ENCODE data around the gene AMN1. TPM values are rescaled to one million over a fixed set of nuclear protein-coding genes. Genes with fewer than 3 reads are reported as not detected.

AMN1 gene
- polyA plus RNA-seq, 1 donor (not counting 4 experiments of a cell fraction or from before 2014, with no cell fraction given), result 11.3 TPM

DNA sequence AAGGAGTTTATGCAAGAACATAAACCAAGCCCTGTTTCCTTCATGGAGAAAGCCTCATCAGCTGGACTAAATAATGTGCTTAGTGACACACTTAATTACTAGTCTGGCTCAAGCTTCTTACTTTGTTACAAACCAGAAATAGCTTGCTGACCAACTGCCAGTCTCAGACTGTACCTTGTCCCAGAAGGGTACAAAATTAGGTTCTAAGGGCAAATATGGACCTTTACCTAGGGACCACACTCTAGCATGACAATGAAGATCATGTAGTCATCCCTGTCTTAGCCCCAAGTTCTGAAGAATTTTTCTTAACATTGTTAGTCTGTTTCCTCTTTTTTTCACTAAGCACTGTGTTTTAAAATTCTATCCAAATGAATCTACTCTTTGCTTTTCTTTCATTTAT lies 2.2 kb downstream of the AMN1 start:
- no peak overlapping the region for H3K4me2 ChIP-seq (ENCODE audit: control insufficient read depth, extremely low read depth, insufficient read depth, low read depth, low read length)
- dilution Hi-C loops (cut with MboI; ENCODE audit: extremely low pct_ligation_motif_present, low sequenced_read_pairs), result no loop called here
- H3K9me3 ChIP-seq (ENCODE audit: control insufficient read depth, low read depth, low read length), result peaks cover 5% of the 10 kb centered on the region
- TF ChIP-seq EZH2 (IDR thresholded peaks at IDR 0.05; ENCODE audit: low read length), result no peak
- TF ChIP-seq, protein P1, sequence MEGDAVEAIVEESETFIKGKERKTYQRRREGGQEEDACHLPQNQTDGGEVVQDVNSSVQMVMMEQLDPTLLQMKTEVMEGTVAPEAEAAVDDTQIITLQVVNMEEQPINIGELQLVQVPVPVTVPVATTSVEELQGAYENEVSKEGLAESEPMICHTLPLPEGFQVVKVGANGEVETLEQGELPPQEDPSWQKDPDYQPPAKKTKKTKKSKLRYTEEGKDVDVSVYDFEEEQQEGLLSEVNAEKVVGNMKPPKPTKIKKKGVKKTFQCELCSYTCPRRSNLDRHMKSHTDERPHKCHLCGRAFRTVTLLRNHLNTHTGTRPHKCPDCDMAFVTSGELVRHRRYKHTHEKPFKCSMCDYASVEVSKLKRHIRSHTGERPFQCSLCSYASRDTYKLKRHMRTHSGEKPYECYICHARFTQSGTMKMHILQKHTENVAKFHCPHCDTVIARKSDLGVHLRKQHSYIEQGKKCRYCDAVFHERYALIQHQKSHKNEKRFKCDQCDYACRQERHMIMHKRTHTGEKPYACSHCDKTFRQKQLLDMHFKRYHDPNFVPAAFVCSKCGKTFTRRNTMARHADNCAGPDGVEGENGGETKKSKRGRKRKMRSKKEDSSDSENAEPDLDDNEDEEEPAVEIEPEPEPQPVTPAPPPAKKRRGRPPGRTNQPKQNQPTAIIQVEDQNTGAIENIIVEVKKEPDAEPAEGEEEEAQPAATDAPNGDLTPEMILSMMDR (optimal IDR thresholded peaks at IDR 0.05 in 1 of 3, IDR thresholded peaks at IDR 0.05 in 1 of 3, conservative IDR thresholded peaks at IDR 0.05 in 1 of 3; ENCODE audit: extremely low read depth in 1 of 3, insufficient read depth in 2 of 3, low read length in 3 of 3), result no peak
- no peak overlapping the region for H3K9ac ChIP-seq (ENCODE audit: control insufficient read depth, extremely low read depth, insufficient read depth, low read length)
- DNase-seq (ENCODE audit: low read depth, low spot score), result no peak
- no peaks in the 10 kb centered on the region for H3K27me3 ChIP-seq (ENCODE audit: control insufficient read depth, extremely low read depth, insufficient read depth, low read length)
- no peak for FAIRE-seq
- no peak overlapping the region for H2AFZ ChIP-seq (ENCODE audit: control insufficient read depth, low read length)
- H3K27ac ChIP-seq (ENCODE audit: control insufficient read depth, insufficient read depth, low read length), result no peak overlapping the region
- H3K36me3 ChIP-seq (ENCODE audit: control insufficient read depth in 2 of 2, extremely low read depth in 1 of 2, insufficient read depth in 2 of 2, low read length in 2 of 2), result no peaks in the 10 kb centered on the region
- H3K4me3 ChIP-seq (ENCODE audit: control insufficient read depth in 2 of 3, extremely low read depth in 1 of 3, insufficient read depth in 2 of 3, low read depth in 1 of 3, low read length in 3 of 3), result no peak overlapping the region
- peaks cover 13% of the 10 kb centered on the region for H3K4me1 ChIP-seq (ENCODE audit: control insufficient read depth, extremely low read depth, insufficient read depth, low read length)
- no peaks in the 10 kb centered on the region for H4K20me1 ChIP-seq (ENCODE audit: control insufficient read depth, extremely low read depth, insufficient read depth, low read length)
- no peaks in the 10 kb centered on the region for H3K79me2 ChIP-seq (ENCODE audit: control insufficient read depth, insufficient read depth, low read length)
- no peaks in the 10 kb centered on the region for H3K9me1 ChIP-seq (ENCODE audit: control insufficient read depth, extremely low read depth, insufficient read depth, low read length)

DNA sequence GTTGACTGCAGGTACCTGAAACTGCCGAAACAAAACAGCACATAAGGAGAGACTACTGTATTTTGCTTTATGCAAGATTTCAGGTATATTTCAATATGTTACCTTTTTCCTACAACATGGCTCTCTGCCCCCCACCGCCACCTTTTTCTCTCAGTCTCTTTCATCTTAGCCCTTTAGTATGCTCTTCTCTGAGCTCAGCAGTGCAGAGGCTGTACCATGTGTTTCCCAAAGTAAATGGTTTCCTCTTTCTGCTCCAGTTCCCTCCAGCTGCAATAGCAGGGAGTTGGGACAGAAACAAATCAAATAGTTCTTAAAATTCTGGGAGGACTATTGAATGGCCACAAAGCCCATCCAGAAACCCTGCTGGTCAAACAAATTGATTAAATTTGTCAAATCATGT lies 4.3 kb downstream of the AMN1 start:
- H2AFZ ChIP-seq (ENCODE audit: control insufficient read depth, low read length), result no peak overlapping the region
- H3K4me3 ChIP-seq (ENCODE audit: control insufficient read depth in 2 of 3, extremely low read depth in 1 of 3, insufficient read depth in 2 of 3, low read depth in 1 of 3, low read length in 3 of 3), result no peak overlapping the region
- H3K4me1 ChIP-seq (ENCODE audit: control insufficient read depth, extremely low read depth, insufficient read depth, low read length), result peaks cover 9% of the 10 kb centered on the region
- no peak overlapping the region for H3K4me2 ChIP-seq (ENCODE audit: control insufficient read depth, extremely low read depth, insufficient read depth, low read depth, low read length)
- no peak for FAIRE-seq
- H4K20me1 ChIP-seq (ENCODE audit: control insufficient read depth, extremely low read depth, insufficient read depth, low read length), result no peaks in the 10 kb centered on the region
- dilution Hi-C loops (cut with MboI; ENCODE audit: extremely low pct_ligation_motif_present, low sequenced_read_pairs), result no loop called here
- H3K9me3 ChIP-seq (ENCODE audit: control insufficient read depth, low read depth, low read length), result no peaks in the 10 kb centered on the region
- no peaks in the 10 kb centered on the region for H3K27me3 ChIP-seq (ENCODE audit: control insufficient read depth, extremely low read depth, insufficient read depth, low read length)
- no peaks in the 10 kb centered on the region for H3K79me2 ChIP-seq (ENCODE audit: control insufficient read depth, insufficient read depth, low read length)
- no peak overlapping the region for H3K27ac ChIP-seq (ENCODE audit: control insufficient read depth, insufficient read depth, low read length)
- H3K36me3 ChIP-seq (ENCODE audit: control insufficient read depth in 2 of 2, extremely low read depth in 1 of 2, insufficient read depth in 2 of 2, low read length in 2 of 2), result no peaks in the 10 kb centered on the region
- no peak for DNase-seq (ENCODE audit: low read depth, low spot score)
- H3K9me1 ChIP-seq (ENCODE audit: control insufficient read depth, extremely low read depth, insufficient read depth, low read length), result no peaks in the 10 kb centered on the region
- no peak overlapping the region for H3K9ac ChIP-seq (ENCODE audit: control insufficient read depth, extremely low read depth, insufficient read depth, low read length)
- TF ChIP-seq EZH2 (IDR thresholded peaks at IDR 0.05; ENCODE audit: low read length), result no peak
- TF ChIP-seq, protein P1 (optimal IDR thresholded peaks at IDR 0.05 in 1 of 3, IDR thresholded peaks at IDR 0.05 in 1 of 3, conservative IDR thresholded peaks at IDR 0.05 in 1 of 3; ENCODE audit: extremely low read depth in 1 of 3, insufficient read depth in 2 of 3, low read length in 3 of 3), result no peak

Data from keratinocyte (primary cell).